ENCODE results near the gene CSNK1G2. TPM values are rescaled to one million over a fixed set of nuclear protein-coding genes. Genes with fewer than 3 reads are reported as not detected.

CSNK1G2 gene
- total and polyA plus RNA-seq, 2 of the 13 experiments (the other 11 are each of a cell fraction or from before 2014, with no cell fraction given) = 53.8 to 72.5 TPM

- no peaks in the 10 kb centered on the region for H3K27me3 ChIP-seq (ENCODE audit: control insufficient read depth in 1 of 2, insufficient read depth in 2 of 2, low read length in 2 of 2)
- no peaks in the 10 kb centered on the region for H3K36me3 ChIP-seq (replicated peaks in 1 of 2; ENCODE audit: control insufficient read depth in 1 of 2, insufficient read depth in 2 of 2, low read length in 2 of 2)
- POLR2A ChIA-PET = no interaction called here
- H4K20me1 ChIP-seq (ENCODE audit: insufficient read depth, low read length) = peaks cover 3% of the 10 kb centered on the region; the same call in 1 of the 2 replicates
- FAIRE-seq = no peak
- H2AFZ ChIP-seq (ENCODE audit: low read length) = no peak overlapping the region
- H3K4me2 ChIP-seq (ENCODE audit: low read depth, low read length) = no peak overlapping the region
- in situ Hi-C loops (cut with HindIII; ENCODE audit: extremely low pct_ligation_motif_present, low pct_unique_long_range_greater_than_20kb) (no loop called here), intact Hi-C loops (cut with micrococcal nuclease; ENCODE audit: unreplicated experiment) (loop anchor here (10.0 kb wide), 1 partner anchor 145 kb away; the partner anchor contains the start of gene AP3D1)
- no peaks in the 10 kb centered on the region for H3K9me3 ChIP-seq (ENCODE audit: low read length)
- no peak for DNase-seq (ENCODE audit: low spot score)
- ATAC-seq = no peak
- H3K27ac ChIP-seq (ENCODE audit: extremely low read length, insufficient read depth, low read length) = no peak overlapping the region
- peaks cover 2% of the 10 kb centered on the region for H3K79me2 ChIP-seq (ENCODE audit: insufficient read depth, low read length)
- peaks cover 16% of the 10 kb centered on the region for H3K4me1 ChIP-seq (ENCODE audit: insufficient read depth, low read length)
- WGBS (ENCODE audit: low lambda C conversion rate) = 94% methylated on average over 8 of the region's 20 CpGs
- CTCF ChIA-PET (ENCODE audit: low intra/inter-chr PET ratio, low total read pairs) = no interaction called here
- TF ChIP-seq ZNF75D (CRISPR knock-in tag; IDR thresholded peaks at IDR 0.05; ENCODE audit: borderline replicate concordance) (no peak), ATF1 (CRISPR knock-in tag; IDR thresholded peaks at IDR 0.05) (no peak), ZNF550 (CRISPR knock-in tag; IDR thresholded peaks at IDR 0.05; ENCODE audit: borderline replicate concordance) (no peak), AKAP8 (CRISPR knock-in tag; IDR thresholded peaks at IDR 0.05) (no peak), AGO1 (IDR thresholded peaks at IDR 0.05; ENCODE audit: low read depth, low read length, poor library complexity, severe bottlenecking) (peak; percentile 6), RBFOX2 (IDR thresholded peaks at IDR 0.05; ENCODE audit: low read depth, low read length) (0 out of 2 replicates have a peak, but pooled peaks have one; percentile 31), KLF6 (CRISPR knock-in tag; IDR thresholded peaks at IDR 0.05) (no peak), ZNF160 (CRISPR knock-in tag; IDR thresholded peaks at IDR 0.05) (no peak)
- no peak overlapping the region for H3K9ac ChIP-seq (ENCODE audit: insufficient read depth, low read depth, low read length)
- H3K4me3 ChIP-seq (replicated peaks in 1 of 3; ENCODE audit: insufficient read depth in 1 of 3, low read depth in 2 of 3, low read length in 3 of 3) = no peak overlapping the region
- no TSS peak for BruUV-seq (replicated peaks)
These were observed 69.2 kb downstream of the CSNK1G2 start for GRCh38 chr19:2010135-2010668.

GRCh38 chr19:2011169-2011568, 70.2 kb downstream of the CSNK1G2 start:
- DNase-seq (ENCODE audit: low spot score) (no peak), ATAC-seq (no peak), FAIRE-seq (no peak)
- no TSS peak for BruUV-seq (replicated peaks)
- peaks cover 18% of the 10 kb centered on the region for H3K4me1 ChIP-seq (ENCODE audit: insufficient read depth, low read length)
- no peak overlapping the region for H3K4me3 ChIP-seq (replicated peaks in 1 of 3; ENCODE audit: insufficient read depth in 1 of 3, low read depth in 2 of 3, low read length in 3 of 3)
- H3K27ac ChIP-seq (ENCODE audit: extremely low read length, insufficient read depth, low read length) = no peak overlapping the region
- H4K20me1 ChIP-seq (ENCODE audit: insufficient read depth, low read length) = peaks cover 2% of the 10 kb centered on the region; the same call in 1 of the 2 replicates
- ChIA-PET CTCF (ENCODE audit: low intra/inter-chr PET ratio, low total read pairs) (no interaction called here), POLR2A (no interaction called here)
- 95% methylated on average over 12 of the region's 12 CpGs for WGBS (ENCODE audit: low lambda C conversion rate)
- no peaks in the 10 kb centered on the region for H3K9me3 ChIP-seq (ENCODE audit: low read length)
- H3K4me2 ChIP-seq (ENCODE audit: low read depth, low read length) = no peak overlapping the region
- intact Hi-C loops (cut with micrococcal nuclease; ENCODE audit: unreplicated experiment) (loop anchor here (10.0 kb wide), 1 partner anchor 144 kb away; the partner anchor contains the start of gene AP3D1), in situ Hi-C loops (cut with HindIII; ENCODE audit: extremely low pct_ligation_motif_present, low pct_unique_long_range_greater_than_20kb) (no loop called here)
- no peak overlapping the region for H2AFZ ChIP-seq (ENCODE audit: low read length)
- H3K79me2 ChIP-seq (ENCODE audit: insufficient read depth, low read length) = peaks cover 2% of the 10 kb centered on the region
- no peaks in the 10 kb centered on the region for H3K36me3 ChIP-seq (replicated peaks in 1 of 2; ENCODE audit: control insufficient read depth in 1 of 2, insufficient read depth in 2 of 2, low read length in 2 of 2)
- H3K9ac ChIP-seq (ENCODE audit: insufficient read depth, low read depth, low read length) = no peak overlapping the region
- no peaks in the 10 kb centered on the region for H3K27me3 ChIP-seq (ENCODE audit: control insufficient read depth in 1 of 2, insufficient read depth in 2 of 2, low read length in 2 of 2)
- TF ChIP-seq ZNF333 (CRISPR knock-in tag; IDR thresholded peaks at IDR 0.05; ENCODE audit: borderline replicate concordance) = no peak
- peak; percentile 77 for TF ChIP-seq AGO1 (IDR thresholded peaks at IDR 0.05; ENCODE audit: low read depth, low read length, poor library complexity, severe bottlenecking)
- TF ChIP-seq AGO2 (optimal IDR thresholded peaks at IDR 0.05; ENCODE audit: low read depth, low read length) = peak; percentile 71
- TF ChIP-seq HNF4A (CRISPR knock-in tag; IDR thresholded peaks at IDR 0.05) = no peak
- TF ChIP-seq TBX3 (IDR thresholded peaks at IDR 0.05; ENCODE audit: borderline replicate concordance) = no peak
- no peak for TF ChIP-seq SNAPC5 (CRISPR knock-in tag; IDR thresholded peaks at IDR 0.05; ENCODE audit: borderline replicate concordance)
- peak; percentile 46; the same call in 1 of the 2 replicates for TF ChIP-seq RBFOX2 (IDR thresholded peaks at IDR 0.05; ENCODE audit: low read depth, low read length)
